HL-60 (cell line): ENCODE data around the gene MFF.

Experiments used
- POLR2AphosphoS5 ChIP-seq: IDR thresholded peaks from 2 replicates; pipeline ENCODE4 v1.6.1; 2012; ENCODE audit warnings: low read depth
- TF ChIP-seq, protein P1 (sequence below): IDR thresholded peaks from one replicate; pipeline ENCODE4 v1.5.1; 2011; ENCODE audit warnings: low read length, control low read depth, inconsistent platforms; ENCODE audit not compliant: insufficient read depth
- TF ChIP-seq, protein P2 (sequence below): IDR thresholded peaks from 2 replicates; pipeline ENCODE4 v1.6.1; 2012; ENCODE audit warnings: low read depth; ENCODE audit not compliant: insufficient replicate concordance

DNA sequence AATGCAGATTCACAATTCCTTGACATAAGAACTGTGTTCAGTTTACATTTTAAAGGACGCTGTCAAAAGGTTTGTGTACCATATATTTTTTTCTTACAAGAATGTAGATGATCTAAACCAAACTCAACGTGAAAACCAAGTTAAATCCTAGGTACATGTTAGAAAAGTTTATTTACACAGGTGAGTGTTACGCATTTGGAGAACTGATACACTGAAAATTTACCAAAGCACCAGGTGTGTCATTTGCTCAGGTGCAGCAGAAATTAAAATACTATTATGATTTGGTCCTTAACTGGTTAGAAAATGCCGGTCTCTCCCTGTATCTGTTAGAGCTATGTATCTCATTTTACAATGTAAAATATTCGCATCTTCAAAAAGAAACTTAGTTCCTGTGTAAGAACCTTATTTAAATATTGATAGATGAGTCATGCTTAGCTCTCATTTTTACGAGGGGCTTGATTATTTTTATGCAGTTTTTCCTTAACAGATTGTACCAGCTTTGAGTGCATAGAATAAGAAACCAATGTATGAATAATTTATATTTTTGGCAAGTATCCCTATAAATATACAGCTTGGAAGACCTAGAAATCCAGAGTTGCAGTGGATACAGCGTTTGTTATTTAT lies 25.1 kb downstream of the MFF start:
- TF ChIP-seq POLR2AphosphoS5 = no peak
- TF ChIP-seq, protein P1, sequence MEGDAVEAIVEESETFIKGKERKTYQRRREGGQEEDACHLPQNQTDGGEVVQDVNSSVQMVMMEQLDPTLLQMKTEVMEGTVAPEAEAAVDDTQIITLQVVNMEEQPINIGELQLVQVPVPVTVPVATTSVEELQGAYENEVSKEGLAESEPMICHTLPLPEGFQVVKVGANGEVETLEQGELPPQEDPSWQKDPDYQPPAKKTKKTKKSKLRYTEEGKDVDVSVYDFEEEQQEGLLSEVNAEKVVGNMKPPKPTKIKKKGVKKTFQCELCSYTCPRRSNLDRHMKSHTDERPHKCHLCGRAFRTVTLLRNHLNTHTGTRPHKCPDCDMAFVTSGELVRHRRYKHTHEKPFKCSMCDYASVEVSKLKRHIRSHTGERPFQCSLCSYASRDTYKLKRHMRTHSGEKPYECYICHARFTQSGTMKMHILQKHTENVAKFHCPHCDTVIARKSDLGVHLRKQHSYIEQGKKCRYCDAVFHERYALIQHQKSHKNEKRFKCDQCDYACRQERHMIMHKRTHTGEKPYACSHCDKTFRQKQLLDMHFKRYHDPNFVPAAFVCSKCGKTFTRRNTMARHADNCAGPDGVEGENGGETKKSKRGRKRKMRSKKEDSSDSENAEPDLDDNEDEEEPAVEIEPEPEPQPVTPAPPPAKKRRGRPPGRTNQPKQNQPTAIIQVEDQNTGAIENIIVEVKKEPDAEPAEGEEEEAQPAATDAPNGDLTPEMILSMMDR = no peak
- TF ChIP-seq, protein P2, sequence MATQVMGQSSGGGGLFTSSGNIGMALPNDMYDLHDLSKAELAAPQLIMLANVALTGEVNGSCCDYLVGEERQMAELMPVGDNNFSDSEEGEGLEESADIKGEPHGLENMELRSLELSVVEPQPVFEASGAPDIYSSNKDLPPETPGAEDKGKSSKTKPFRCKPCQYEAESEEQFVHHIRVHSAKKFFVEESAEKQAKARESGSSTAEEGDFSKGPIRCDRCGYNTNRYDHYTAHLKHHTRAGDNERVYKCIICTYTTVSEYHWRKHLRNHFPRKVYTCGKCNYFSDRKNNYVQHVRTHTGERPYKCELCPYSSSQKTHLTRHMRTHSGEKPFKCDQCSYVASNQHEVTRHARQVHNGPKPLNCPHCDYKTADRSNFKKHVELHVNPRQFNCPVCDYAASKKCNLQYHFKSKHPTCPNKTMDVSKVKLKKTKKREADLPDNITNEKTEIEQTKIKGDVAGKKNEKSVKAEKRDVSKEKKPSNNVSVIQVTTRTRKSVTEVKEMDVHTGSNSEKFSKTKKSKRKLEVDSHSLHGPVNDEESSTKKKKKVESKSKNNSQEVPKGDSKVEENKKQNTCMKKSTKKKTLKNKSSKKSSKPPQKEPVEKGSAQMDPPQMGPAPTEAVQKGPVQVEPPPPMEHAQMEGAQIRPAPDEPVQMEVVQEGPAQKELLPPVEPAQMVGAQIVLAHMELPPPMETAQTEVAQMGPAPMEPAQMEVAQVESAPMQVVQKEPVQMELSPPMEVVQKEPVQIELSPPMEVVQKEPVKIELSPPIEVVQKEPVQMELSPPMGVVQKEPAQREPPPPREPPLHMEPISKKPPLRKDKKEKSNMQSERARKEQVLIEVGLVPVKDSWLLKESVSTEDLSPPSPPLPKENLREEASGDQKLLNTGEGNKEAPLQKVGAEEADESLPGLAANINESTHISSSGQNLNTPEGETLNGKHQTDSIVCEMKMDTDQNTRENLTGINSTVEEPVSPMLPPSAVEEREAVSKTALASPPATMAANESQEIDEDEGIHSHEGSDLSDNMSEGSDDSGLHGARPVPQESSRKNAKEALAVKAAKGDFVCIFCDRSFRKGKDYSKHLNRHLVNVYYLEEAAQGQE = no peak
